WTC11 (cell line): ENCODE results near the gene TAS2R46. TPM values are rescaled to one million over a fixed set of nuclear protein-coding genes. Genes with fewer than 3 reads are reported as not detected.

Experiments used
- ATAC-seq: fragments of 200-7000 bp; cut with Tn5 transposase; 2 replicates; pipeline ENCODE4 v1.10.0; 2021; ENCODE audit warnings: mild to moderate bottlenecking, moderate library complexity
- CTCF ChIA-PET: fragments of 300-600 bp; sonication (Branson Sonifier 250); formaldehyde crosslinking; loops from one replicate; lab custom pipeline; 2021; ENCODE audit warnings: antibody characterized with exemption; lab: Charles Lee
- POLR2A ChIA-PET: fragments of 350-600 bp; sonication (Branson Sonifier 250); formaldehyde crosslinking; loops from one replicate; lab custom pipeline; 2021; ENCODE audit warnings: antibody characterized with exemption; lab: Charles Lee
- DNase-seq: peaks from one replicate; pipeline ENCODE4 v3.0.0; 2021; ENCODE audit warnings: low spot score
- H3K27ac Mint-ChIP-seq: 2 replicates; pipeline ENCODE4 v1.8.0; 2021; ENCODE audit warnings: mixed read lengths
- H3K27me3 Mint-ChIP-seq: 2 replicates; pipeline ENCODE4 v1.8.0; 2021; ENCODE audit warnings: low read depth, mild to moderate bottlenecking, moderate library complexity, mixed read lengths
- H3K36me3 Mint-ChIP-seq: 2 replicates; pipeline ENCODE4 v1.8.0; 2021; ENCODE audit warnings: mixed read lengths
- H3K4me1 Mint-ChIP-seq: 2 replicates; pipeline ENCODE4 v1.8.0; 2022; ENCODE audit warnings: mixed read lengths
- H3K4me3 Mint-ChIP-seq: 2 replicates; pipeline ENCODE4 v1.8.0; 2021; ENCODE audit warnings: mild to moderate bottlenecking, moderate library complexity, mixed read lengths
- H3K9me3 Mint-ChIP-seq: 2 replicates; pipeline ENCODE4 v1.8.0; 2021; ENCODE audit warnings: mixed read lengths
- ELF4 ChIP-seq: sonication (generic); formaldehyde crosslinking; IDR thresholded peaks from 2 replicates; pipeline ENCODE4 v1.8.1; 2022; ENCODE audit warnings: low read depth, mild to moderate bottlenecking, moderate library complexity, missing genetic modification reagents
- GTF2I ChIP-seq: fragments of 250-450 bp; sonication (Bioruptor Pico); conservative IDR thresholded peaks from 2 replicates; pipeline ENCODE4 v1.4.0; 2021; ENCODE audit warnings: mild to moderate bottlenecking
- IRF2 ChIP-seq: sonication (generic); formaldehyde crosslinking; IDR thresholded peaks from 2 replicates; pipeline ENCODE4 v1.8.0; 2022; ENCODE audit warnings: low read depth, missing genetic modification reagents, borderline replicate concordance
- KAT7 ChIP-seq: sonication (generic); formaldehyde crosslinking; IDR thresholded peaks from 2 replicates; pipeline ENCODE4 v1.8.1; 2023; ENCODE audit warnings: missing genetic modification reagents, mild to moderate bottlenecking, borderline replicate concordance
- MYBL2 ChIP-seq: sonication (generic); formaldehyde crosslinking; IDR thresholded peaks from 2 replicates; pipeline ENCODE4 v1.8.1; 2023; ENCODE audit warnings: mild to moderate bottlenecking, moderate library complexity, missing genetic modification reagents
- NFATC4 ChIP-seq: fragments of 250-450 bp; sonication (Bioruptor Pico); IDR thresholded peaks from 2 replicates; pipeline ENCODE4 v1.9.0; 2021; ENCODE audit warnings: mild to moderate bottlenecking
- NFE2L1 ChIP-seq: sonication (generic); formaldehyde crosslinking; IDR thresholded peaks from 2 replicates; pipeline ENCODE4 v1.8.1; 2023; ENCODE audit warnings: missing genetic modification reagents
- NR1H2 ChIP-seq: sonication (generic); formaldehyde crosslinking; IDR thresholded peaks from 2 replicates; pipeline ENCODE4 v1.9.0; 2021; ENCODE audit warnings: mild to moderate bottlenecking, moderate library complexity, missing genetic modification reagents
- TP53 ChIP-seq: sonication (generic); formaldehyde crosslinking; IDR thresholded peaks from 2 replicates; pipeline ENCODE4 v1.8.1; 2023; ENCODE audit warnings: mild to moderate bottlenecking, missing genetic modification reagents
- USF1 ChIP-seq: sonication (generic); formaldehyde crosslinking; IDR thresholded peaks from 2 replicates; pipeline ENCODE4 v1.8.0; 2022; ENCODE audit warnings: mild to moderate bottlenecking, missing genetic modification reagents
- ZBTB21 ChIP-seq: sonication (generic); formaldehyde crosslinking; IDR thresholded peaks from 2 replicates; pipeline ENCODE4 v1.8.1; 2023; ENCODE audit warnings: mild to moderate bottlenecking, missing genetic modification reagents, borderline replicate concordance
- ZNF317 ChIP-seq: sonication (generic); formaldehyde crosslinking; IDR thresholded peaks from 2 replicates; pipeline ENCODE4 v1.8.1; 2023; ENCODE audit warnings: low read depth, mild to moderate bottlenecking, moderate library complexity, missing genetic modification reagents, borderline replicate concordance
- ZNF416 ChIP-seq: fragments of 250-450 bp; sonication (Bioruptor Pico); IDR thresholded peaks from 2 replicates; pipeline ENCODE4 v1.9.0; 2021; ENCODE audit warnings: mild to moderate bottlenecking, inconsistent platforms
- ZNF532 ChIP-seq: fragments of 250-450 bp; sonication (Bioruptor Pico); IDR thresholded peaks from 2 replicates; pipeline ENCODE4 v1.9.0; 2021; ENCODE audit warnings: mild to moderate bottlenecking, borderline replicate concordance
- total RNA-seq: library from RNA; stranded (reverse); gene quantifications from 3 replicates; pipeline ENCODE4 v1.2.3, GENCODE V29; 2021
- TF ChIP-seq, protein P1 (sequence below): sonication (generic); formaldehyde crosslinking; IDR thresholded peaks from 2 replicates; pipeline ENCODE4 v1.8.1; 2023; ENCODE audit warnings: mild to moderate bottlenecking, missing genetic modification reagents, moderate library complexity
- TF ChIP-seq, protein P2 (sequence below): sonication (generic); formaldehyde crosslinking; IDR thresholded peaks from 2 replicates; pipeline ENCODE4 v1.8.0; 2022; ENCODE audit warnings: mild to moderate bottlenecking, missing genetic modification reagents
- TF ChIP-seq, protein P3 (sequence below): sonication (generic); formaldehyde crosslinking; IDR thresholded peaks from 2 replicates; pipeline ENCODE4 v1.8.1; 2023; ENCODE audit warnings: mild to moderate bottlenecking, missing genetic modification reagents
- TF ChIP-seq, protein P4 (sequence below): sonication (generic); formaldehyde crosslinking; IDR thresholded peaks from 2 replicates; pipeline ENCODE4 v1.8.1; 2023; ENCODE audit warnings: mild to moderate bottlenecking, missing genetic modification reagents

TAS2R46 gene
- total RNA-seq, 1 experiment from 2014 or later, result 0.44 TPM

GRCh38 chr12:11085419-11085818, 23.3 kb upstream of the TAS2R46 start:
- peaks cover 23% of the 10 kb centered on the region for H3K36me3 Mint-ChIP-seq
- no peaks in the 10 kb centered on the region for H3K27me3 Mint-ChIP-seq
- DNase-seq, result no peak
- POLR2A ChIA-PET, result no interaction called here
- CTCF ChIA-PET, result no interaction called here
- H3K27ac Mint-ChIP-seq, result no peak overlapping the region
- no peak for TF ChIP-seq MYBL2 (CRISPR knock-in tag)
- TF ChIP-seq, all 79 proteins: peak for 0
- H3K4me3 Mint-ChIP-seq, result no peak overlapping the region
- peaks cover 27% of the 10 kb centered on the region for H3K9me3 Mint-ChIP-seq
- ATAC-seq, result no peak
- no peaks in the 10 kb centered on the region for H3K4me1 Mint-ChIP-seq

- H3K27me3 Mint-ChIP-seq, result no peaks in the 10 kb centered on the region
- ATAC-seq (no peak), DNase-seq (no peak)
- no peak overlapping the region for H3K27ac Mint-ChIP-seq
- POLR2A ChIA-PET, result no interaction called here
- CTCF ChIA-PET, result no interaction called here
- H3K4me1 Mint-ChIP-seq, result no peaks in the 10 kb centered on the region
- TF ChIP-seq NFATC4 (CRISPR knock-in tag) (no peak), GTF2I (no peak), ZNF416 (CRISPR knock-in tag) (no peak), TP53 (no peak), IRF2 (CRISPR knock-in tag) (no peak), ZNF532 (CRISPR knock-in tag) (no peak), NR1H2 (CRISPR knock-in tag) (no peak), ZBTB21 (CRISPR knock-in tag) (no peak), USF1 (CRISPR knock-in tag) (no peak), ZNF317 (CRISPR knock-in tag) (no peak), NFE2L1 (CRISPR knock-in tag) (no peak), KAT7 (CRISPR knock-in tag) (no peak), ELF4 (no peak)
- TF ChIP-seq, protein P1, sequence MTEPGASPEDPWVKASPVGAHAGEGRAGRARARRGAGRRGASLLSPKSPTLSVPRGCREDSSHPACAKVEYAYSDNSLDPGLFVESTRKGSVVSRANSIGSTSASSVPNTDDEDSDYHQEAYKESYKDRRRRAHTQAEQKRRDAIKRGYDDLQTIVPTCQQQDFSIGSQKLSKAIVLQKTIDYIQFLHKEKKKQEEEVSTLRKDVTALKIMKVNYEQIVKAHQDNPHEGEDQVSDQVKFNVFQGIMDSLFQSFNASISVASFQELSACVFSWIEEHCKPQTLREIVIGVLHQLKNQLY (CRISPR knock-in tag), result no peak
- TF ChIP-seq, protein P2, sequence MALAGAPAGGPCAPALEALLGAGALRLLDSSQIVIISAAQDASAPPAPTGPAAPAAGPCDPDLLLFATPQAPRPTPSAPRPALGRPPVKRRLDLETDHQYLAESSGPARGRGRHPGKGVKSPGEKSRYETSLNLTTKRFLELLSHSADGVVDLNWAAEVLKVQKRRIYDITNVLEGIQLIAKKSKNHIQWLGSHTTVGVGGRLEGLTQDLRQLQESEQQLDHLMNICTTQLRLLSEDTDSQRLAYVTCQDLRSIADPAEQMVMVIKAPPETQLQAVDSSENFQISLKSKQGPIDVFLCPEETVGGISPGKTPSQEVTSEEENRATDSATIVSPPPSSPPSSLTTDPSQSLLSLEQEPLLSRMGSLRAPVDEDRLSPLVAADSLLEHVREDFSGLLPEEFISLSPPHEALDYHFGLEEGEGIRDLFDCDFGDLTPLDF (CRISPR knock-in tag), result no peak
- TF ChIP-seq, protein P3, sequence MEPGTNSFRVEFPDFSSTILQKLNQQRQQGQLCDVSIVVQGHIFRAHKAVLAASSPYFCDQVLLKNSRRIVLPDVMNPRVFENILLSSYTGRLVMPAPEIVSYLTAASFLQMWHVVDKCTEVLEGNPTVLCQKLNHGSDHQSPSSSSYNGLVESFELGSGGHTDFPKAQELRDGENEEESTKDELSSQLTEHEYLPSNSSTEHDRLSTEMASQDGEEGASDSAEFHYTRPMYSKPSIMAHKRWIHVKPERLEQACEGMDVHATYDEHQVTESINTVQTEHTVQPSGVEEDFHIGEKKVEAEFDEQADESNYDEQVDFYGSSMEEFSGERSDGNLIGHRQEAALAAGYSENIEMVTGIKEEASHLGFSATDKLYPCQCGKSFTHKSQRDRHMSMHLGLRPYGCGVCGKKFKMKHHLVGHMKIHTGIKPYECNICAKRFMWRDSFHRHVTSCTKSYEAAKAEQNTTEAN (CRISPR knock-in tag), result no peak
- TF ChIP-seq, protein P4, sequence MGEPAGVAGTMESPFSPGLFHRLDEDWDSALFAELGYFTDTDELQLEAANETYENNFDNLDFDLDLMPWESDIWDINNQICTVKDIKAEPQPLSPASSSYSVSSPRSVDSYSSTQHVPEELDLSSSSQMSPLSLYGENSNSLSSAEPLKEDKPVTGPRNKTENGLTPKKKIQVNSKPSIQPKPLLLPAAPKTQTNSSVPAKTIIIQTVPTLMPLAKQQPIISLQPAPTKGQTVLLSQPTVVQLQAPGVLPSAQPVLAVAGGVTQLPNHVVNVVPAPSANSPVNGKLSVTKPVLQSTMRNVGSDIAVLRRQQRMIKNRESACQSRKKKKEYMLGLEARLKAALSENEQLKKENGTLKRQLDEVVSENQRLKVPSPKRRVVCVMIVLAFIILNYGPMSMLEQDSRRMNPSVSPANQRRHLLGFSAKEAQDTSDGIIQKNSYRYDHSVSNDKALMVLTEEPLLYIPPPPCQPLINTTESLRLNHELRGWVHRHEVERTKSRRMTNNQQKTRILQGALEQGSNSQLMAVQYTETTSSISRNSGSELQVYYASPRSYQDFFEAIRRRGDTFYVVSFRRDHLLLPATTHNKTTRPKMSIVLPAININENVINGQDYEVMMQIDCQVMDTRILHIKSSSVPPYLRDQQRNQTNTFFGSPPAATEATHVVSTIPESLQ (CRISPR knock-in tag), result no peak
- peaks cover 26% of the 10 kb centered on the region for H3K36me3 Mint-ChIP-seq
- H3K9me3 Mint-ChIP-seq, result peaks cover 30% of the 10 kb centered on the region
- no peak overlapping the region for H3K4me3 Mint-ChIP-seq
Observed at GRCh38 chr12:11081987-11082386, 19.9 kb upstream of the TAS2R46 start.
